Activated B cell treated with CpG ODN at 0.5 μM for 24 hours (primary cell): ENCODE data around the gene RASGRP2. TPM values are rescaled to one million over a fixed set of nuclear protein-coding genes. Genes with fewer than 3 reads are reported as not detected.

Experiments
- ATAC-seq: fragments of 200-7000 bp; cut with Tn5 transposase; one replicate; pipeline ENCODE4 v1.10.0; 2021; ENCODE audit warnings: low read depth, mild to moderate bottlenecking, moderate library complexity
- CTCF ChIA-PET: fragments of 350-600 bp; sonication (Branson Sonifier 250); formaldehyde crosslinking; loops from one replicate; lab custom pipeline; 2021; ENCODE audit warnings: antibody characterized with exemption; lab: Charles Lee
- POLR2A ChIA-PET: fragments of 350-600 bp; sonication (Branson Sonifier 250); formaldehyde crosslinking; loops from one replicate; lab custom pipeline; 2021; ENCODE audit warnings: antibody characterized with exemption; lab: Charles Lee
- DNase-seq: peaks from one replicate; pipeline ENCODE4 v3.0.0; 2022
- H3K27ac Mint-ChIP-seq: one replicate; pipeline ENCODE4 v1.8.0; 2020; ENCODE audit warnings: mixed read lengths
- H3K27me3 Mint-ChIP-seq: one replicate; pipeline ENCODE4 v1.8.0; 2021; ENCODE audit warnings: mixed read lengths
- H3K36me3 Mint-ChIP-seq: one replicate; pipeline ENCODE4 v1.8.0; 2021; ENCODE audit warnings: low read depth, mixed read lengths
- H3K4me1 Mint-ChIP-seq: one replicate; pipeline ENCODE4 v1.8.0; 2021; ENCODE audit warnings: mixed read lengths
- H3K4me3 Mint-ChIP-seq: one replicate; pipeline ENCODE4 v1.8.0; 2020; ENCODE audit warnings: mild to moderate bottlenecking, mixed read lengths
- H3K9me3 Mint-ChIP-seq: one replicate; pipeline ENCODE4 v1.8.0; 2020; ENCODE audit warnings: mixed read lengths
- intact Hi-C: fragments of 100-400 bp; cut with micrococcal nuclease; formaldehyde crosslinking; loops from one replicate; pipeline ENCODE4 v1.15.1; 2024
- total RNA-seq: library from RNA; stranded (reverse); gene quantifications from 2 replicates; pipeline ENCODE4 v1.2.3, GENCODE V29; 2022
- TF ChIP-seq, protein P1 (sequence below): fragments of 200-600 bp; IDR thresholded peaks from one replicate; pipeline ENCODE4 v1.8.0; 2022; ENCODE audit warnings: antibody characterized with exemption, mild to moderate bottlenecking

The RASGRP2 gene
- total RNA-seq, 1 donor from 2014 or later: 177 TPM

DNA sequence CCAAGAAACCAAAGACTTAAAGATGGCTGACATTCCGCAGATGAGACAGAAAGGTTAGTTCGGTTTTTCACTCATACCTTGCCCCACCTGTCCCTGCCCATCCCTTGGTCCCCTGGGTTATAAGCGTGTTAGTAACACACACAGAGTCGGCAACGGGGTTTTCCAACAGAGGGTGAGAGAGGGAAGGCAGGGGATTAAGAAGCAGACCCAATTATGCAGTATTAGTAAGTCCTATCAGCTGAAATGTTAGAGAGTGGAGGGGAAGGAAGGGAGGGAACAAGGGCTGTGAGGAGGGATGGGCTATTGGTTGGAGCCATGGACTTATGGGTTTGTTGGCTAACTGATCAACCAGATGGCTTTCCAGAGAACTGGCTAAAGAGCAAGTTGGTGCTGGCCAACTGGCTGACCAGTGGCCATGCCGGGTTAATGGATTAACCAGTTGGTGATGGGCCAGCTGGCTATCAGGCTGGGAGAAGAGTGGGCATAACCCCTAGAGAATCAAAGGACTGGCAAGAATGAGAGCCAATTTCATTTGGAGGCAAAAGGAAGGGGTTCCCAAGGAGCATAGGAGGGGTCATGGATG lies 66.4 kb downstream of the RASGRP2 start:
- ATAC-seq: no peak
- CTCF ChIA-PET: no interaction called here
- H3K27me3 Mint-ChIP-seq: peaks cover 35% of the 10 kb centered on the region
- no peak for DNase-seq
- no peak overlapping the region for H3K27ac Mint-ChIP-seq
- no peaks in the 10 kb centered on the region for H3K36me3 Mint-ChIP-seq
- no peak overlapping the region for H3K4me3 Mint-ChIP-seq
- POLR2A ChIA-PET: interaction anchor here (0.6 kb wide), 1 partner anchor 15 kb away, joined by 3 read pairs; no protein-coding TSS in a partner anchor
- TF ChIP-seq, protein P1, sequence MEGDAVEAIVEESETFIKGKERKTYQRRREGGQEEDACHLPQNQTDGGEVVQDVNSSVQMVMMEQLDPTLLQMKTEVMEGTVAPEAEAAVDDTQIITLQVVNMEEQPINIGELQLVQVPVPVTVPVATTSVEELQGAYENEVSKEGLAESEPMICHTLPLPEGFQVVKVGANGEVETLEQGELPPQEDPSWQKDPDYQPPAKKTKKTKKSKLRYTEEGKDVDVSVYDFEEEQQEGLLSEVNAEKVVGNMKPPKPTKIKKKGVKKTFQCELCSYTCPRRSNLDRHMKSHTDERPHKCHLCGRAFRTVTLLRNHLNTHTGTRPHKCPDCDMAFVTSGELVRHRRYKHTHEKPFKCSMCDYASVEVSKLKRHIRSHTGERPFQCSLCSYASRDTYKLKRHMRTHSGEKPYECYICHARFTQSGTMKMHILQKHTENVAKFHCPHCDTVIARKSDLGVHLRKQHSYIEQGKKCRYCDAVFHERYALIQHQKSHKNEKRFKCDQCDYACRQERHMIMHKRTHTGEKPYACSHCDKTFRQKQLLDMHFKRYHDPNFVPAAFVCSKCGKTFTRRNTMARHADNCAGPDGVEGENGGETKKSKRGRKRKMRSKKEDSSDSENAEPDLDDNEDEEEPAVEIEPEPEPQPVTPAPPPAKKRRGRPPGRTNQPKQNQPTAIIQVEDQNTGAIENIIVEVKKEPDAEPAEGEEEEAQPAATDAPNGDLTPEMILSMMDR: no peak
- H3K9me3 Mint-ChIP-seq: no peaks in the 10 kb centered on the region
- peaks cover 31% of the 10 kb centered on the region for H3K4me1 Mint-ChIP-seq
- intact Hi-C loops: no loop called here

Other genes starting within 250 kb of the RASGRP2 start
- not detected in 2 replicates for gene SLC22A11, start 188.2 kb downstream of the RASGRP2 start, total RNA-seq
- gene SLC22A12, start 152.9 kb downstream of the RASGRP2 start, total RNA-seq: not detected in 2 replicates
- 0.54 and 0.73 TPM in 2 replicates for gene NRXN2, start 20.9 kb downstream of the RASGRP2 start, total RNA-seq
- 3.2 and 4.8 TPM in 2 replicates for gene PYGM, start 15.8 kb upstream of the RASGRP2 start, total RNA-seq
- gene SF1, start 34.4 kb upstream of the RASGRP2 start, total RNA-seq: 640 and 687 TPM in 2 replicates
- gene MAP4K2, start 59.1 kb upstream of the RASGRP2 start, total RNA-seq: 69.1 and 73.6 TPM in 2 replicates
- gene MEN1, start 66.4 kb upstream of the RASGRP2 start, total RNA-seq: 35.1 and 44.6 TPM in 2 replicates
- 2.2 and 3.7 TPM in 2 replicates for gene CDC42BPG, start 100.5 kb upstream of the RASGRP2 start, total RNA-seq
- 357 and 360 TPM in 2 replicates for gene EHD1, start 134.5 kb upstream of the RASGRP2 start, total RNA-seq
- 31.2 and 35.0 TPM in 2 replicates for gene ATG2A, start 173.1 kb upstream of the RASGRP2 start, total RNA-seq
- gene PPP2R5B, start 180.5 kb upstream of the RASGRP2 start, total RNA-seq: 12.0 and 12.6 TPM in 2 replicates
- 0.33 and 0.71 TPM in 2 replicates for gene GPHA2, start 191.8 kb upstream of the RASGRP2 start, total RNA-seq
- gene MAJIN, start 228.0 kb upstream of the RASGRP2 start, total RNA-seq: 0.20 and 1.5 TPM in 2 replicates